Skeletal muscle satellite cell (primary cell): ENCODE results near the gene SLC16A12. TPM values are rescaled to one million over a fixed set of nuclear protein-coding genes. Genes with fewer than 3 reads are reported as not detected.

Experiments used
- H3K27me3 ChIP-seq: 2 replicates; pipeline ENCODE4 v1.7.0; 2013; ENCODE audit warnings: low read length; ENCODE audit not compliant: control insufficient read depth, insufficient read depth
- H3K36me3 ChIP-seq: 2 replicates; pipeline ENCODE4 v1.7.0; 2013; ENCODE audit warnings: mild to moderate bottlenecking, control low read depth, low read length; ENCODE audit not compliant: insufficient read depth
- H3K4me1 ChIP-seq: 2 replicates; pipeline ENCODE4 v1.7.0; 2013; ENCODE audit warnings: low read length; ENCODE audit not compliant: control insufficient read depth, insufficient read depth
- H3K4me2 ChIP-seq: 2 replicates; pipeline ENCODE4 v1.7.0; 2013; ENCODE audit warnings: mild to moderate bottlenecking, low read length
- H3K4me3 ChIP-seq: 2 replicates; pipeline ENCODE4 v1.7.0; 2013; ENCODE audit warnings: low read length
- H3K9ac ChIP-seq: 2 replicates; pipeline ENCODE4 v1.7.0; 2013; ENCODE audit warnings: mild to moderate bottlenecking, low read depth, low read length, moderate library complexity
- H3K9me3 ChIP-seq: replicated peaks from 2 replicates; pipeline ENCODE4 v1.7.0; 2013; ENCODE audit warnings: mild to moderate bottlenecking, control low read depth, low read length
- total RNA-seq: library from RNA; depleted of rRNA; stranded (reverse); fragments of >200 nt; gene quantifications from 2 replicates; pipeline ENCODE4 v1.2.3, GENCODE V29; 2012; rRNA removed

SLC16A12 gene, protein sequence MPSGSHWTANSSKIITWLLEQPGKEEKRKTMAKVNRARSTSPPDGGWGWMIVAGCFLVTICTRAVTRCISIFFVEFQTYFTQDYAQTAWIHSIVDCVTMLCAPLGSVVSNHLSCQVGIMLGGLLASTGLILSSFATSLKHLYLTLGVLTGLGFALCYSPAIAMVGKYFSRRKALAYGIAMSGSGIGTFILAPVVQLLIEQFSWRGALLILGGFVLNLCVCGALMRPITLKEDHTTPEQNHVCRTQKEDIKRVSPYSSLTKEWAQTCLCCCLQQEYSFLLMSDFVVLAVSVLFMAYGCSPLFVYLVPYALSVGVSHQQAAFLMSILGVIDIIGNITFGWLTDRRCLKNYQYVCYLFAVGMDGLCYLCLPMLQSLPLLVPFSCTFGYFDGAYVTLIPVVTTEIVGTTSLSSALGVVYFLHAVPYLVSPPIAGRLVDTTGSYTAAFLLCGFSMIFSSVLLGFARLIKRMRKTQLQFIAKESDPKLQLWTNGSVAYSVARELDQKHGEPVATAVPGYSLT
- total RNA-seq: 0.22 and 0.51 TPM in 2 replicates

DNA sequence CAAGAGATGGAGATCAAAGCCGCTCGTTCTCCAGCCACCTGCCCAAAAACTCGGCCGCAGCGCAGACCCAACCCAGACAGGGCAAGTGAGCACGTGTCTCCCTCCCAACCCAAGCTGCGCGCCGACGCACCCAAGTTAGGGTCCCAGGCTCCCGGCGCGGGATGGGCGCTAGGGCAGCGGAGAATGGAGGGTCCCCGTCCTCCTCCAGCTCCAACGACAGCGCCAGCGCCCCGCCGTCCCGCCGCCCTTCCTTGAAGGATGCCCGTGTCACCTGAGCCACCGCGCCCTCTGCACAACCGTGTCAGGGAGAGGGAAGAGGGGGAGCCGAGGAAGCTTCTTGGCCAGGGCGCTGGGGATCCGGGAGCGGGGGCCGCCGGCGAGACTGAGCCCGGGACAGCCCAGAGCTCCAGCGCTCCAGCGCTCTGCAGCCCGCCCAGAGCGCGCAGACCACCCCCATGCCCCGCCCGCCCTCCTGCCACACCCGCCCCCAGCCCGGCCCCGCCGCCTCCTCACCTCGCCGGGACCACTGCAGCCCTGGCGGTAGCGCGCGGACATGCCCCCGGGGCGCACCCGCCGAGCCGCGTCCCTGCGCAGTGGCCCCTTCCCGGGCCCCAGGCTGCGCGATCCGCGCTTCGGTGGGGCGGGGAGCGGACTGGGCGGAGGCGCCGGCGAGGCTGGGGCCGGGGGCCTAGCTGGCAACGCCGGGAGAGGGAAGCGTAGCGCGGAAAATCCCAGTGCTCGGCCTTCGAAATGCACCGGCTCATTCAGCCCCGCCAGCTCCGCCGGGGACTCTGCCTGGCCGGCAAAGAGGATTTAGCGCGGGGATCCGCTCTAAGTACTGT, at the start of gene SLC16A12:
TSS of gene SLC16A12 (minus strand) at position 424 of the 842 bp plus-strand sequence. CDS start 73,016 bp downstream, outside the sequence.
- Histone ChIP-seq H3K4me2 (peak within 1 kb of the TSS; percentile 98), H3K27me3 (no peaks in the 10 kb centered on the region), H3K9me3 (no peaks in the 10 kb centered on the region), H3K9ac (peak within 1 kb of the TSS; percentile 77), H3K36me3 (no peaks in the 10 kb centered on the region), H3K4me1 (peaks cover 9% of the 10 kb centered on the region), H3K4me3 (peak within 1 kb of the TSS; percentile 78)

- no peaks in the 10 kb centered on the region for H3K4me1 ChIP-seq
- H3K36me3 ChIP-seq: peaks cover 2% of the 10 kb centered on the region
- H3K4me3 ChIP-seq: no peak overlapping the region
- no peaks in the 10 kb centered on the region for H3K27me3 ChIP-seq
- no peak overlapping the region for H3K9ac ChIP-seq
- no peaks in the 10 kb centered on the region for H3K9me3 ChIP-seq
- no peak overlapping the region for H3K4me2 ChIP-seq
These were observed 46.6 kb upstream of the SLC16A12 start for GRCh38 chr10:89582022-89582421.

DNA sequence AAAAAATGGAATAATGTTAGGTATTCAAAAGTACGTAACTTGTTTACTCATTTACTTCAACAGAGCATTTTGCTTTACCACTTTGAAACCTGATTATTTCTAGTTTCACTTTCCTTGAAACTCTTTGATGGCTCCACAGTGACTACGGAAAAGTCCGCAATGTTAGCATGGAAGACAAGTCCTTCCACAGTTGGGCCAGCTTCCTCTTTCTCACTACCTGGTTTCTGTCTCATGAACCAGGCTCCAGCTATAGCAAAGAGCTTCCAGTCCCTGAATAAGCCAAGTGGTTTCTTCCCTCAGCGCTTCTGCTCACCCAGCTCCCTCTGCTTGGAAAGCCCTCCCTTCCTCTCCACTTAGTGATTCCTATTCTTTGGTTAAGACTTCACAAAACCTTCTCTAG, 44.8 kb upstream of the SLC16A12 start:
- Histone ChIP-seq H3K27me3 (no peaks in the 10 kb centered on the region), H3K4me1 (peaks cover 3% of the 10 kb centered on the region), H3K36me3 (no peaks in the 10 kb centered on the region), H3K9me3 (no peaks in the 10 kb centered on the region), H3K4me3 (no peak overlapping the region), H3K9ac (no peak overlapping the region), H3K4me2 (no peak overlapping the region)

DNA sequence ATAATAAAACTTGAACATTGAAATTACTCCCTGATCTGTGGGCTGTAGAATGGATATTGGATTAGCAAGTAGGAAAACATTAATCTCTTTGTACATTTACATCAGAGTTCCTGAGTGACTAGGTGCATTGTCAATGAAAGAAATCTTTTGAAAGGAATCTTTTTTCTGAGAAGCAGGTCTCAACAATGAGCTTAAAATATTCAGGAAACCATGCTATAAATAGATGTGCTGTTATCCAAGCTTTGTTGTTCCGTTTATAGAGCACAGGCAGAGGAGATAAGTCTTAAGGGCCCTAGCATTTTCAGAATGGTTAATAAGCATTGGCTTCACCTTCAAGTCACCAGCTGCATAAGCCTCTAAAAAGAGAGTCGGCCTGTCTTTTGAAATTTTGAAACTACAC, 41.3 kb upstream of the SLC16A12 start:
- H3K9me3 ChIP-seq: no peaks in the 10 kb centered on the region
- H3K4me2 ChIP-seq: no peak overlapping the region
- no peak overlapping the region for H3K4me3 ChIP-seq
- H3K9ac ChIP-seq: no peak overlapping the region
- H3K36me3 ChIP-seq: no peaks in the 10 kb centered on the region
- no peaks in the 10 kb centered on the region for H3K27me3 ChIP-seq
- peaks cover 15% of the 10 kb centered on the region for H3K4me1 ChIP-seq

GRCh38 chr10:89576022-89576421, 40.6 kb upstream of the SLC16A12 start:
- Histone ChIP-seq H3K4me3 (no peak overlapping the region), H3K36me3 (no peaks in the 10 kb centered on the region), H3K9ac (no peak overlapping the region), H3K27me3 (no peaks in the 10 kb centered on the region), H3K4me2 (no peak overlapping the region), H3K4me1 (peaks cover 15% of the 10 kb centered on the region), H3K9me3 (no peaks in the 10 kb centered on the region)

DNA sequence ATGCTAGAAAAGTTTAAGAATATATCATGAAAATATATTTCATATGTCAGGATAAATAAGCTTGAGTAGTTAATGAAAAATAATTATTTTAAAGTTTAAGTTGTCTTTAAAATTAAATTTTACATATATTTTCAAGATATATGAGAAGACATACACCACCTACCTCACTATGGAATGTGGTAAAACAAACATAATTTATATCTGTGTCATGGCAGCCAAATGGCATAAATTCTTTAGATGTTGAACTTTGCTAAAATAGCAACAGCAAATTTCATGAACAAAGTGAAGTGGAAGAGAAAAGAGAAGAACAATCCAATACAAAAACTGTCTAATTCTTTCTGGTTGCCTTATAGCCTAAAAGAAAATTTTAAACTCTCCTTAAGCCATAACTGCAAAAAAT, 39.6 kb upstream of the SLC16A12 start:
- no peak overlapping the region for H3K4me3 ChIP-seq
- H3K9ac ChIP-seq: no peak overlapping the region
- H3K4me1 ChIP-seq: peaks cover 15% of the 10 kb centered on the region
- H3K9me3 ChIP-seq: no peaks in the 10 kb centered on the region
- H3K36me3 ChIP-seq: no peaks in the 10 kb centered on the region
- no peaks in the 10 kb centered on the region for H3K27me3 ChIP-seq
- H3K4me2 ChIP-seq: peak overlapping the region; percentile 12

GRCh38 chr10:89574368-89574767, 39.0 kb upstream of the SLC16A12 start:
- Histone ChIP-seq H3K9me3 (no peaks in the 10 kb centered on the region), H3K9ac (no peak overlapping the region), H3K4me1 (peaks cover 15% of the 10 kb centered on the region), H3K4me3 (no peak overlapping the region), H3K27me3 (no peaks in the 10 kb centered on the region), H3K4me2 (peak overlapping the region; percentile 3), H3K36me3 (no peaks in the 10 kb centered on the region)

DNA sequence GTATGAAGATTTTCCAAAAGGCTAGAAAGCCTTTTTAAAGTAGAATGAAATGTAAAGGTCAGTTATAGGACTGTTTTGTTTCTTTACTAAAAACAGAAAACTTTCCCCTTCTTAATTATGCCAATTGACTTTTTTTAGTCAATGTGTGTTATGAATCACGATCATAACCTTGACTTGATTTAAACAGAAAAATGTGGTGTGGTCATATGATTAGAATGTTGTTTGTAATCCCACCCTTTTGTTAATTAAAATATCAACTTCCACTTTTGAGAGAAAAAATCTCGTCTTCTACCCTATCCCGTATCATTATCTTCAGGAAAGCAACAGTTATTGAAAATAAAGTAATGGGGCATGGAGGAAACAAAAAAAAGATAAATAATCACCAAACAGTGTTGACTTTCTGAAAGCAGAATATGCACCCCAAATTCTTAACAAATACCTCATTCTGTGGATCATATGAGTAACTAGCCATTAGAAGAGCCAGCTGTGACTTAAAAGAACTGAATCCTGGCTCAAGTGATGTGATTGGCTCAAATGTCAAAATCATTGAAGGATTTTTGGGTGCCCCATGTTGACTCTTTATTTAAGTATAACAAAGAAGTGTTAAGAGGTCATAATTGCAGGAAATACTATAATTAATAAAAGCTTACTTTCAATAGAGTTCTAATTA, 32.3 kb upstream of the SLC16A12 start:
- Histone ChIP-seq H3K4me1 (peaks cover 12% of the 10 kb centered on the region), H3K4me2 (peak overlapping the region; percentile 33), H3K9me3 (no peaks in the 10 kb centered on the region), H3K27me3 (no peaks in the 10 kb centered on the region), H3K9ac (no peak overlapping the region), H3K36me3 (no peaks in the 10 kb centered on the region), H3K4me3 (no peak overlapping the region)

- Histone ChIP-seq H3K9ac (no peak overlapping the region), H3K4me2 (peak overlapping the region; percentile 33), H3K27me3 (no peaks in the 10 kb centered on the region), H3K4me3 (no peak overlapping the region), H3K4me1 (peaks cover 12% of the 10 kb centered on the region), H3K36me3 (no peaks in the 10 kb centered on the region), H3K9me3 (no peaks in the 10 kb centered on the region)
These were observed 31.6 kb upstream of the SLC16A12 start for GRCh38 chr10:89566992-89567391.

DNA sequence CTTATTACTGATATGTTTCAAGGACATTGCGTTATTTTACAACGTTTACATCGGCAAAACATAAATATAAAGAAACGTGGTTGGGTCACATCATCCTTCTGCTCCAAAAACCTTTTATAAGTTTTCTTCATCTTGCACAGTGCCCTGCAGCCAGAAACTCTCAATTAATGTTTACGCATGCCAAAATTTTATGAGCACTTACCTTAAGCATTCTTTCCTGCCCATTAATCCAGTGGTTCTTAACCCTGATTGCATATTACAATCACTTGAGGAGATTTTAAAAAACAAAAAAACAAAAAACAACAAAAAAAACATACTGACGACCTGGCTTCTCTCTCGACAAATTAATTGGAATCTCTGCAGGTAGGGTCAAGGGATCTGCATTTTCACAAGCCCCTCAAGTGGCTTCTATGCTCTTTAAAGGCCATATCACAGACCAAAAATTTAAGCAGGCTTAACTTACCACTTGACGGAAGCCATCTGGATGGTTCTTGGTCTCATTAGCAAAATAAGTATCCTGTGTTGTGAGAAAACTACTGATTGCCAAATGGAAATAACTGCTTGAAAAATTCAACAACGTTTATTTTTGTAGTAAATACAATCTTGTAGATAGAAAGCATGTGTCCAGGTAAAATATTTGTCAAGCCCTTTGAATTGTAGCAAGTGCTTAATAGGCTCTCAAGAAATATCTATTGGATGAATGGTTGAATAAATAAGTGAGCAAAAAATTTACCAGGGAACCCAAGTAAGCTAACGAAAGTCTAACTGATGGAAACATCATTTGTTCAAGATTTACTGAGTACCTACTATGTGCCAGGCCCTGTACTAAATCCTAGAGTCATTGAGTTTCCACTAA, 30.9 kb upstream of the SLC16A12 start:
- no peaks in the 10 kb centered on the region for H3K27me3 ChIP-seq
- H3K4me1 ChIP-seq: peaks cover 12% of the 10 kb centered on the region
- no peak overlapping the region for H3K4me3 ChIP-seq
- no peaks in the 10 kb centered on the region for H3K9me3 ChIP-seq
- H3K4me2 ChIP-seq: no peak overlapping the region
- no peaks in the 10 kb centered on the region for H3K36me3 ChIP-seq
- no peak overlapping the region for H3K9ac ChIP-seq
